Activated naive CD8-positive, alpha-beta T cell treated with anti-CD3 and anti-CD28 coated beads, Interleukin-2, amount 50 U/mL, for 16 hours (primary cell): ENCODE measurements around the gene LUC7L3.
"Not testable (repeated sequence)": the region's sequence is repeated elsewhere in the genome, so short reads cannot be mapped to it uniquely, and the experiment has no call there.

Experiments used
- DNase-seq: peaks from one replicate; pipeline ENCODE4 v3.0.0-alpha.2; 2020; ENCODE audit warnings: low read depth, low spot score

LUC7L3 gene, protein sequence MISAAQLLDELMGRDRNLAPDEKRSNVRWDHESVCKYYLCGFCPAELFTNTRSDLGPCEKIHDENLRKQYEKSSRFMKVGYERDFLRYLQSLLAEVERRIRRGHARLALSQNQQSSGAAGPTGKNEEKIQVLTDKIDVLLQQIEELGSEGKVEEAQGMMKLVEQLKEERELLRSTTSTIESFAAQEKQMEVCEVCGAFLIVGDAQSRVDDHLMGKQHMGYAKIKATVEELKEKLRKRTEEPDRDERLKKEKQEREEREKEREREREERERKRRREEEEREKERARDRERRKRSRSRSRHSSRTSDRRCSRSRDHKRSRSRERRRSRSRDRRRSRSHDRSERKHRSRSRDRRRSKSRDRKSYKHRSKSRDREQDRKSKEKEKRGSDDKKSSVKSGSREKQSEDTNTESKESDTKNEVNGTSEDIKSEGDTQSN

DNA sequence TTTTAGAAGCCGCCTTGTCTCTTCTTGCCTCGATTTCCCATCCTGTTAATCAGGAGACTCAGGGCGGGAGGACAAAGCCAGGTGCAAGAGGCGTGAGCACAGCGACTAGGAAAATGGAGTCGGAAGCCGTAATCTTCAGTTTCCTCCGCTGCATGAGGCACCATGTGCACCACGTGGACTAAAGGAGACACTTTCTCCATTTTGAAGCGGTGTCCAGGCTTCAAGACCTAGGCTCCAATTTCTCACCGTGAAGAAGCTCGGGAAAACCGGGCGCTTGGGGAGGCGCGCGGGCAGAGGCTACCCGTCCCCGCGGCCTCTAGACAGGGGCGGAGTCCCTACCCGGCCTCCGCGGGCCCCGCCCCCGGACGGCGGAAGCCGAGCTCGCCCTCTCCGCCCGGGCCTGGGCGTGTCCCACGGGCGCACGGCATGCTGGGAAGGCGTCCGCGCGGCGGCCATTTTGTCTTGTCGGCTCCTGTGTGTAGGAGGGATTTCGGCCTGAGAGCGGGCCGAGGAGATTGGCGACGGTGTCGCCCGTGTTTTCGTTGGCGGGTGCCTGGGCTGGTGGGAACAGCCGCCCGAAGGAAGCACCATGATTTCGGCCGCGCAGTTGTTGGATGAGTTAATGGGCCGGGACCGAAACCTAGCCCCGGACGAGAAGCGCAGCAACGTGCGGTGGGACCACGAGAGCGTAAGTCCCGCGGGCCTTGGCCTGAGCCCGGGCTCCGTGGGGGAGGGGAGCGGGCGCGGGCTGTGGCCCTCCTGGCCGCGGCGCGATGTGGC is at the start of gene LUC7L3:
TSS of gene LUC7L3 (plus strand) at position 460 of the 780 bp plus-strand sequence. CDS start at position 590, 130 bp downstream.
- peak; percentile 81 for DNase-seq

GRCh38 chr17:50672071-50672470 is 47.3 kb upstream of the LUC7L3 start:
- DNase-seq: no peak

DNA sequence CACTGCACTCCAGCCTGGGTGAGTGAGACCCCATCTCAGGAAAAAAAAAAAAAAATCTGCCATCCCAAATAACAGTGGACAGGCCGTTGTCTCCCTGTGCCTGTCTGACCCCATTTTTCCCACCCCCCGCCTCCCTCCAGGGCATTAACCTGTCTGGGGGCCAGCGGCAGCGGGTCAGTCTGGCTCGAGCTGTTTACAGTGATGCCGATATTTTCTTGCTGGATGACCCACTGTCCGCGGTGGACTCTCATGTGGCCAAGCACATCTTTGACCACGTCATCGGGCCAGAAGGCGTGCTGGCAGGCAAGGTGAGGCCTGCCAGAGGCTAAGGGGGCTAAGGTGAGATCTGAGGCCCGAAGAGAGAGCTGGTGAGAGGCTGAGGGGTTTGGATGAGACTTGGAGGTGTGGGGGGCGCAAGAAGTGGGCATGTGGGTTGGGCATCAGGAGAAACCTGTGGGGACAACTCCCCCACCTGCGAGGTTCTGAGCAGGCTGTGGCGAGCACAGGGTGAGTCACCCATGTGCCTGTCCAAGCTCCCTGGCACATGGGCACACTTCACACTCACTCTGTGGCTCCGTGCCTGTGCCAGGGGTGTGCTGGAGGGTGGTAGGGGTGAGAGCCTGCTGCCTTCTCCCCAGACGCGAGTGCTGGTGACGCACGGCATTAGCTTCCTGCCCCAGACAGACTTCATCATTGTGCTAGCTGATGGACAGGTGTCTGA is 46.4 kb upstream of the LUC7L3 start:
- no peak for DNase-seq

- DNase-seq: no peak
Observed at GRCh38 chr17:50675190-50675589, 44.2 kb upstream of the LUC7L3 start.

- DNase-seq: no peak
Observed at GRCh38 chr17:50675627-50676026, 43.8 kb upstream of the LUC7L3 start.

DNA sequence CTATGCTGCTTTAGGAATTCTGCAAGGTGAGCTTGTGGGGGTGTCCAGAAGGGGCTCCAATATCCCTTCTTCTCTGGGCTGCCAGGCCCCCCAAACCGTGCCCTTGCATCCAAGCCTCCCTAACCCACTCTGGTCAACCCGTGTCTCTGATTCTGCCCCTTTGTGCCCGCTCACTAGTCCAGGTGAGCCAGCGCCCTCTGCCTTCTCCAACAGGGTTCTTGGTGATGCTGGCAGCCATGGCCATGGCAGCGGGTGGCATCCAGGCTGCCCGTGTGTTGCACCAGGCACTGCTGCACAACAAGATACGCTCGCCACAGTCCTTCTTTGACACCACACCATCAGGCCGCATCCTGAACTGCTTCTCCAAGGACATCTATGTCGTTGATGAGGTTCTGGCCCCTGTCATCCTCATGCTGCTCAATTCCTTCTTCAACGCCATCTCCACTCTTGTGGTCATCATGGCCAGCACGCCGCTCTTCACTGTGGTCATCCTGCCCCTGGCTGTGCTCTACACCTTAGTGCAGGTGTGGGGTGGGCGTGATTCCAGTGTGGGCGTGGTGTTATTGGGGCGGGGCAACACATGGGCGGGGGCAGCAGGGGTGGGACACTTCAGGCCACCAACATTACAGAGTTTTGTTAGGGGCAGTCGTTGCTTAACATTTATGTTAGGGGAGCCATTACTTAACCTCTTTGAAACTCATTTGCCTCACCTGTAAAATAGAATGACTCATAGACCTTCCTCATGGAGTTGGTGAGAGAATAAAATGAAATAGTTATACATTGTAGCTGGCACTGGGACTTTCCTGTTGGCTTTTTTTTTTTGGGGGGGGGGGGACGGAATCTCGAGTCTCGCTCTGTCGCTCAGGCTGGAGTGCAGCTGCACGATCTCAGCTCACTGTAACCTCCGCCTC is 43.1 kb upstream of the LUC7L3 start:
- DNase-seq: no peak

DNA sequence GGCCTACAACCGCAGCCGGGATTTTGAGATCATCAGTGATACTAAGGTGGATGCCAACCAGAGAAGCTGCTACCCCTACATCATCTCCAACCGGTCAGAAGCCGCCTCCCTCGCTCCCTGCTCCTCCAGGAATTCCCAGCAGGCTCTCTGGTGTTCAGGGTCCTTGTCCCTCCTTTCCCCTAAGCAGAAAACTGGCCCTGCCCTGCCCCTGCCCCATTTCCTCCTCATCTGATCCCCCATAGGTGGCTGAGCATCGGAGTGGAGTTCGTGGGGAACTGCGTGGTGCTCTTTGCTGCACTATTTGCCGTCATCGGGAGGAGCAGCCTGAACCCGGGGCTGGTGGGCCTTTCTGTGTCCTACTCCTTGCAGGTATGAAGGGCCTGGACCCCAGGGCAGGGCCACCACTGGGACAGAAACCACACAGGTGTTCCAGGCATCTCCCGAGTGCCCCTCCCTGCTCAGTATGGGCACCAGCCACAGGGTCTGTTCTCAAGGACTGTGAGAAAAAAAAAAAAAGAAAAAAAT is 41.5 kb upstream of the LUC7L3 start:
- DNase-seq: no peak

DNA sequence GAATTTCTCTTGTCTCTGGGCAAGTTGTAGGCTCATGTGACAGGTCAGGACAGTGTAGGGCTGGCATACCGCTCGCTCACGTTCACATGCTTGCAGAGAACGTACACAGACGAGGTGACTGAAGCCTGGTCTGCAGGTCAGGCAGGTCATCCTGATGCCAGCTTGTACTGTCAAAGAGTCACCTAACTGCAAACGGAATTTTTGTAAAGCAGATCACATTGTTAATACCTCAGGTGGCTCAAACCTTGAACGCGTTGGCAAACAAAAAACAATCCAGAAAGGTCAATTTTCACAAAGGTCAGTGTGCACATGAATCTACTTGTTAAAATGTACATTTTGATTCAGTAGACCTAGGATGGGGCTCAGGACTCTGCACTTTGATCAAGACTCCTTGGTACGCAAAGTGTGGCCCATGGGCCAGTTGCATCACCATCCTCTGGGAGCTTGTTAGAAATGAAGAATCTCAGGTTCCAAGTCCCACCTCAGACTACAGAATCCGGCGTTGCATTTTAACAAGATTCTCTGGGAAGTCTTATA is 40.3 kb upstream of the LUC7L3 start:
- no peak for DNase-seq

DNA sequence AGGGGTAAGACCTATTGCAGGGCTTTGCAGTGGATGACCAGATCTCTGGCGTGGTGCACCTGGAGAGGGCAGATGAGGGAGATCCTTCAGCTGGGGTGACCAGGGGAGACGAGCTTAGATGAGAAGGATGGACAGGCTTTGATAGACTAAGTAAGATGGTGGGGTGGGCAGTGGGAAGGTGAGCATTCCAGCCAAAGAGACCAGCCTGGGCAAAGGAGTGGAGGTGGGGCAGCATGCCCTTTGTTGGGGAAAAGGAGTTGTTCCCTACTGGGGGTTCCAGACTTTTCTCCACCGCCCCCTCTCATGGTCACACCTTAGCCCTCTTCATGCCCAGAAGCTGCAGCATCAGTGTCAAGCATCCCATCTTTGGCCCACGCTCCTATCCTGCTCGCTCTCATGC is 39.3 kb upstream of the LUC7L3 start:
- no peak for DNase-seq

DNA sequence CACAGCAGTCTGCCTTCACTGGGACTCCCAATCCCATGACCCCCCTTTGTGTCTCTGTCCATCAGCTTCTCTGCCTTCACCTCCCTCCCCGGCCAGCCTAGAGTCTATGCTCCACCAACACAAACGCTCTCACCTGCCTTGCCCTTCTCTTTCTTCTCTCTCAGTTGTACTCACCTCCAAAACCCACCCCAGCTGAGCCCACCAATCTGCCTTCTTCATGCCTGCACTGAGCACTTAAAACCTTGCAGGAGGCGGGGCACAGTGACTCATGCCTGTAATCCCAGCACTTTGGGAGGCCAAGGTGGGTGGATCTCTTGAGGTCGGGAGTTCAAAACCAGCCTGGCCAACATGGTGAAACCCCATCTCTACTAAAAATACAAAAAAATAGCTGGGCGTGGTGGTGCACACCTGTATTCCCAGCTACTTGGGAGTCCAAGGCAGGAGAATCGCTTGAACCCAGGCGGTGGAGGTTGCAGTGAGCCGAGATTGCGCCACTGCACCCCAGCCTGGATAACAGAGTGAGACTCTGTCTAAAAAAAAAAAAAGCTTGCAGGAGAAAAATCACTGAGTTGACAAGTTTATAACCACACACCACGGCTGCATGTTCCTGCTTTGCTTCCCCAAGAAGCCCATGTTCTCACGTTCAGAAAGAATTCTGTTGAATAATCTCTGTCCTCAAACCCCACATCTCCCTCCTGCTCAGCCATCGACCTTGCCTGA is 38.7 kb upstream of the LUC7L3 start:
- not testable (repeated sequence) for DNase-seq

DNA sequence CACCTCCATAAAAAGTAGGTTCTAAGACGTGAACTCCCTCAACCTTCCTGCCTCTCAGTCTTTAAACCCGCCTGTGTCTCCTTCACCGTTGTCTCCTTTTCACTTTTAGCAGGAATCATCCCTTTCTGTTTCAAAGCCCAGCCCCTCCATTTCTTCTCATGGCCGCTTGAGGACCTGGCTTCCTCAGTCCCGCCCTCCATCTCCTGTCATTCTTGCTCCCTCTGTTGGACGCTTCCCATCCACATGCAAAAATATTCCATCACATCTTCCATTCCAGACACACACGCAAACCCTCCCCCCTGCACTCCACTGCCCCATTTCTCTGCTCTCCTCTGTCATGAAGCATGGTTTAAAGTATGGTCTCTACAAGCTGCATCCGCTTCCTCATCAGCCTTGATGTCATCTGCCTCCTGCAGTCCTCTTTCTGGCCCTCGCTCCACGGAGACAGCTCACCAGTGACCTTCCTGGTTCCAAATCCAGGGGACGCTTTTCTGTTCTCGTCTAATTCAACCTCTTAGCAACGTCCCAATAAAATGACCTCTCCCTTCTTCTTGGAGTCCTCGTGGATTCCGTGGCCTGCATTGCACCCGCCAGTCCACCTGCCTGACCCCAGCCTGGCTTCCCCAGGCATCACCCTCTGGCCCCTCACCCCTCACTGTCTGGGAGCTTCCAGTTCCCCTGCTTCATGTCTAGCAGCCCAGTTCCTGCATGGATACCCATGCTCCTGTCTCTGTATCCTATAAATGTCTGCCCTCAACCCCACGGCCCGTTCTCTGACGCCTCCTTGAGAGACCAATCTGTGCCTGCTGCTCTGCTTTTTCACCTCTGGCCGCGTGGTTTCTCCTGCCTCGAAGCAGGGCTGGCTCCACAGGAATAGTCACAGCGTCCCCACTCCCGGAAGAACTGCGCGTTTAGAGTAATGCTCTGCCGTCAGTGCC is 37.9 kb upstream of the LUC7L3 start:
- no peak for DNase-seq

GRCh38 chr17:50682441-50682840 is 37.0 kb upstream of the LUC7L3 start:
- no peak for DNase-seq

GRCh38 chr17:50682938-50683337 is 36.5 kb upstream of the LUC7L3 start:
- no peak for DNase-seq

DNA sequence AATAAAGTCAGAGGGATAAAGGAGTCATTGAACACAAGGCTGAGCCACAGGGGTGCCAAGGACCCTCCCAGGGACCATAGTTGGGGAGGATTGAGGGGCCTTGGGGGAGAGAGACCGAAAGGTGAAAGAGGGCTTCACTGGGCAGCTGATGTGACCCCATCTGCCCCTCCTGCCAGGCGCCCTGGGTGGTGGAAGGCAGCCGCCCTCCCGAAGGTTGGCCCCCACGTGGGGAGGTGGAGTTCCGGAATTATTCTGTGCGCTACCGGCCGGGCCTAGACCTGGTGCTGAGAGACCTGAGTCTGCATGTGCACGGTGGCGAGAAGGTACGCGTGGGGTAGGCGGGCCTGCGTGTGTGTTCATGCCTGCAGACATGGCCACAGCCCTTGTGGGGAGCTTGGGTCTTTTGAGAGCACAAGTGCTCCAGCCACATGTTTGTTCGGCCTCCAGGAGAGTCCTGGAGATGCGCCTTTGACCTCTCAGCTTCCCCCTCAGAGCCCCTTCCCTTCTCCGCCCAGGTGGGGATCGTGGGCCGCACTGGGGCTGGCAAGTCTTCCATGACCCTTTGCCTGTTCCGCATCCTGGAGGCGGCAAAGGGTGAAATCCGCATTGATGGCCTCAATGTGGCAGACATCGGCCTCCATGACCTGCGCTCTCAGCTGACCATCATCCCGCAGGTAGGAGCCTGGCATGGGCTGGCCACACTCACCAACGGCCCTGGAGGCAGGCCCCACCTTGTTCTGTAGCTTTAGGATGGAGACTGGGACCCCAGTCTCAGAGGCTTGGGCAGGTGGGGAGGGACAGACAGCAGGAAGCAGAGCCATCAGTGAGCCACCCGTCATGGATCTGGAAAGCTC is 35.7 kb upstream of the LUC7L3 start:
- DNase-seq: no peak

DNA sequence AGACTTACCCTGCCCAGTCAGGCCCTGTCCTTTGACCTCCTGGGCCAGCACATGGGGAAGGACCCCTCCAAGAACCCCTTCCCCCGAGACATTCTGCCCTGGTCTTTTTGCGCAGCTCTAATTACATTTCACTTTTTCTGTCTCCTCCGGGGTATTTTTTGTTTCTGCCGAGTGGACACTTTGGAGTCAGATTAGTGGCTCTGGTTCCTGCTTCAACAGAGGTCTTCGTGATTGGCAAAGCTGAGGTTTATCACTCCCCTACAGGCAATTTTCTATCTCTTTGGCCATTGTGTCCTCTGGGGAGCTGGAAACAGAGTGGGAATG is 35.2 kb upstream of the LUC7L3 start:
- no peak for DNase-seq

DNA sequence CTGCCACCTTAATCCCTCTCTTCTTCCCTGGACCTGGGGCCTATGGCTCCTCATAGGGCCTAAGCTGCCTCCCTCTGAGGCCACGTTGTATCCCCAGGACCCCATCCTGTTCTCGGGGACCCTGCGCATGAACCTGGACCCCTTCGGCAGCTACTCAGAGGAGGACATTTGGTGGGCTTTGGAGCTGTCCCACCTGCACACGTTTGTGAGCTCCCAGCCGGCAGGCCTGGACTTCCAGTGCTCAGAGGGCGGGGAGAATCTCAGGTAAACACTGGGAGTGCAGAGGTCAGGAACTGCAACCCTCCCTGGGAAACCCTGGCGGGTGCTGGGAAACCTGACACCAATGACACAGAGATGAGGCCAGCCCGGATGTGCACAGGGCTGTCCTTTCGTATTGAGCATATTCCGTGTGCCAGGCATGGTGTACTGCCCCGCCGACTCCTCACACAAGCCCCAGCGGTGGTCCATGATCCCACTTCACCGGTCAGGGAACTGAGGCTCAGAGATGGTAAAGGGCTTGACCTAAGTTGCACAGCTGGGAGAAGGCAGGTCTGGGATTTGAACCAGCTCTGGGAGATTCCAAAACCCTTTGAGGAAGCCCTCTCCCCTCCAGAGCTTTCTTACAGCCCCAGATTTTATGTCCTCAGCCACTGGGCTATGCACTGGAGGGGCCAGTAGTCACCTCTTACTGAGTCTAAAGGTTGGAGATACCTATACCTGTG is 34.6 kb upstream of the LUC7L3 start:
- no peak for DNase-seq

DNA sequence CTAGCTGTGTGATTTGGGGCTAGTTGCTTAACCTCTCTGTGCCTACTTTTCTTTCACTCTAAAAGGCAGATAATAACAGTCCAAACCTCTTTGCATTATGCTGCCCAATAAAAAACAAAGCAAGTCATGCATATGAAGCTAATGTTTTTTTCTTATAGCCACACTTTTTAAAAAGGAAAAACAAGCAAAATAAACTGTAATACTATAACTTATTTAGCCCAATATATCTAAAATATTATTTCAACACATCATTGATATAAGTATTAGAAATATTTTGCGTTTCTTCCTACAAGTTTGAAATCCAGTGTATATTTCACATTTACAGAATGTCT is 34.1 kb upstream of the LUC7L3 start:
- no peak for DNase-seq
